VCaP (cell line): ENCODE data around the gene KLHL3.

Experiments
- H3K27ac ChIP-seq: fragments of 450-650 bp; 2 replicates; pipeline ENCODE4 v1.5.1; 2017
- CTCF ChIP-seq: fragments of 450-650 bp; conservative IDR thresholded peaks from 2 replicates; pipeline ENCODE4 v1.5.1; 2017; ENCODE audit warnings: mild to moderate bottlenecking, moderate library complexity

KLHL3 gene

GRCh38 chr5:137672881-137673280 lies 63.0 kb downstream of the KLHL3 start:
- TF ChIP-seq CTCF = no peak
- H3K27ac ChIP-seq = no peak overlapping the region

GRCh38 chr5:137672001-137672400 lies 63.9 kb downstream of the KLHL3 start:
- H3K27ac ChIP-seq = no peak overlapping the region
- TF ChIP-seq CTCF = no peak

- TF ChIP-seq CTCF = no peak
- H3K27ac ChIP-seq = no peak overlapping the region
These were observed 66.1 kb downstream of the KLHL3 start for GRCh38 chr5:137669811-137670210.

GRCh38 chr5:137668637-137669036 lies 67.3 kb downstream of the KLHL3 start:
- TF ChIP-seq CTCF = no peak
- no peak overlapping the region for H3K27ac ChIP-seq

- no peak overlapping the region for H3K27ac ChIP-seq
- TF ChIP-seq CTCF = no peak
These were observed 68.5 kb downstream of the KLHL3 start for GRCh38 chr5:137667341-137667740.

- H3K27ac ChIP-seq = no peak overlapping the region
- no peak for TF ChIP-seq CTCF
These were observed 69.0 kb downstream of the KLHL3 start for GRCh38 chr5:137666901-137667300.

GRCh38 chr5:137666461-137666850 lies 69.4 kb downstream of the KLHL3 start:
- H3K27ac ChIP-seq = no peak overlapping the region
- TF ChIP-seq CTCF = no peak
